Measurements from ENCODE around the gene TPI1. TPM values are rescaled to one million over a fixed set of nuclear protein-coding genes. Genes with fewer than 3 reads are reported as not detected.

Gene TPI1
- total RNA-seq, 1 donor from 2014 or later: 482 TPM

DNA sequence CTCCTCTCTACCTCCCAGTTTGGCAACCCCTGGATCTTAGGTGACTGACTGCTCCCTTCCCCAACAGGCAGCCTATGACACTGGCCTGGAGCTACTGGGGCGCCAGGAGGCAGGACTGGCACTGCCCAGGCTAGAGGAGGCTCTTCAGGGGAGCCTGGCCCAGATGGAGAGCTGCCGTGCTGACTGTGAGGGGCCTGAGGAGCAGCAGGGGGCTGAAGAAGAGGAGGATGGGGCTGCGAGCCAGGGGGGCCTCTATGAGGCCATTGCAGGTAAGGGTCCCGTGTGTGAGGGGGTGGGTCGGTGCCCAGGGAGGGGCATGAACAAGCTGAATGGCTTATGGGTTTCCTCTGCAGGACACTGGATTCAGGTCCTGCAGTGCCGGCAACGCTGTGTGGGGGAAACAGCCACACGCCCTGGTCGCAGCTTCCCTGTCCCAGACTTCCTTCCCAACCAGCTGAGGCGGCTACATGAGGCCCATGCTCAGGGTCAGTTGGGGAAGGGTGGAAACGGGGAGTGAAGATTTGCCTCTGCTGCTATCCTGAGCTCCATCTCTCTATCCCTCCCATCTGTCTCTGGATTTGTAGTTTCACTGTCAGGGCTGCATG lies 36.9 kb upstream of the TPI1 start:
- Histone ChIP-seq H3K4me3 (peak overlapping the region in 1 of 2 donors; percentile 74), H3K4me1 (peaks cover 0 to 11% of the 10 kb centered on the region in 2 donors), H3K36me3 (peaks cover 10 to 30% of the 10 kb centered on the region in 2 donors), H3K9me3 (no peaks in the 10 kb centered on the region), H3K27ac (peak overlapping the region; percentile 90), H3K27me3 (no peaks in the 10 kb centered on the region)
- intact Hi-C loops (cut with DNase I): no loop called here
- peak in 1 of 2 donors; percentile 2 for DNase-seq (ENCODE audit: low spot score in 2 of 2)
- no peak for TF ChIP-seq CTCF (IDR thresholded peaks at IDR 0.05)

- TF ChIP-seq CTCF (IDR thresholded peaks at IDR 0.05): no peak
- Histone ChIP-seq H3K27ac (peak overlapping the region in 1 of 2 donors; percentile 11), H3K9me3 (no peaks in the 10 kb centered on the region), H3K4me3 (no peak overlapping the region), H3K27me3 (no peaks in the 10 kb centered on the region), H3K4me1 (peaks cover 0 to 10% of the 10 kb centered on the region in 2 donors), H3K36me3 (peaks cover 10 to 30% of the 10 kb centered on the region in 2 donors)
- intact Hi-C loops (cut with DNase I): no loop called here
- DNase-seq (ENCODE audit: low spot score in 2 of 2): no peak
These were observed 36.3 kb upstream of the TPI1 start for GRCh38 chr12:6830999-6831398.

DNA sequence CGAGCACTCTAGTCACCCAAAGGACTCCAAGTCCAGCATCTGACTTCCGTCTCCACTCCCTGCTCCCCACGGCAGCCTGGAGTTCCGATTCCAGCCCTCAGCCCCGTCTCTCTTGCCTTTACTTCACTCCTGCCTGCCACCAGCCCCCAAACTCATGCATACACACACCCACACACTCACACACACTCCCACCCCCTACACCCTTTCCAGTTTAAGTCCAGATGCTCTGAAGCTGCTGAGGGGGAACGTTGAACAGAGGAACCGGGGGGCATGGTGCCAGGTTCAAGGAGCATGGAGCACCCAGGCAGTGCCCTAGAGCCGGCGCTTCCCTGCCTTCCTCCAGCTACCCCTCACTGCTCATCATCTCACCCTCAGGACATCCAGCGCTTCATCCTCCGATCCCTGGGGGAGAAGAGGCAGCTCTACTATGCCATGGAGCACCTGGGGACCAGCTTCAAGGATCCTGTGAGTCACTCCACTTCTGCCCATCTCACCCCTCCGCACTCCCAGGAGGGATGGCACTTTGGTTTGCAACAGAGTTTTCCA lies 35.8 kb upstream of the TPI1 start:
- no peak for TF ChIP-seq CTCF (IDR thresholded peaks at IDR 0.05)

GRCh38 chr12:6832125-6832524 lies 35.2 kb upstream of the TPI1 start:
- intact Hi-C loops (cut with DNase I): no loop called here
- Histone ChIP-seq H3K27ac (no peak overlapping the region), H3K9me3 (no peaks in the 10 kb centered on the region), H3K4me3 (no peak overlapping the region), H3K4me1 (peaks cover 0 to 7% of the 10 kb centered on the region in 2 donors), H3K36me3 (peaks cover 15 to 35% of the 10 kb centered on the region in 2 donors), H3K27me3 (no peaks in the 10 kb centered on the region)
- TF ChIP-seq CTCF (IDR thresholded peaks at IDR 0.05): no peak
- no peak for DNase-seq (ENCODE audit: low spot score in 2 of 2)

More for the DNA sequence above, 35.8 kb upstream of the TPI1 start:
- Histone ChIP-seq H3K9me3 (no peaks in the 10 kb centered on the region), H3K27me3 (no peaks in the 10 kb centered on the region), H3K4me3 (no peak overlapping the region), H3K27ac (no peak overlapping the region), H3K36me3 (peaks cover 11 to 30% of the 10 kb centered on the region in 2 donors), H3K4me1 (peaks cover 0 to 10% of the 10 kb centered on the region in 2 donors)
- intact Hi-C loops (cut with DNase I): no loop called here
- no peak for DNase-seq (ENCODE audit: low spot score in 2 of 2)

DNA sequence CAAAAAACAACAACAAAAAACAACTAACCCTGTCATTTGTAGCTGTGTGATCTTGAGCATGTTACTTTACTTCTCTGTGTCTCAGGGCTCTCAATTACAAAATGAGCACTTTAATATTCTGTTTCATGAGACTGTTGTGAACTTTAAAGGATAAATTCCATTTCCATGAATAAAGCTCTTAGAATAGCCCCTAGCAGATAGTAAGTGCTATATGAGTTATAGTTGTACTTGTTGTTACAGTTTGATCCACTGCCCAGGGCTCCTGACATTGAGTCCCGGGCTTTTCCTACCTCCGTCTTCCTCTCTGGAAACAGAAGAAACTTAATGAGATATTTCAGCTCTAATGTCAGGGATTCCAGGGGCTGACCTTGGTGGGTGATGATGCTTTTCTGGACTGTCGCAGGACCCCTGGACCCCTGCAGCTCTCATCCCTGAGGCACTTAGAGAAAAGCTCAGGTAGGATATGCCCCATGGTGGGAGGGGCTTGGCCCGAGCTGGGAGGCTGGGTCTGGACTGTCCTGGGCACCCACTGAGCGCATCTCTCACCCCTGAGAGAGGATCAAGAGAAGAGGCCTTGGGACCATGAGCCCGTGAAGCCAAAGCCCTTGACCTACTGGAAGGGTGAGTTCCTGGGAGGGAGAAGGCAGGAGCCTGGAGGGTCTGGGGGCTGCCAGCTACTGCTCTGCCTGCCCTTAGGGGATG lies 34.0 kb upstream of the TPI1 start:
- no peak for DNase-seq (ENCODE audit: low spot score in 2 of 2)
- Histone ChIP-seq H3K27ac (no peak overlapping the region), H3K9me3 (no peaks in the 10 kb centered on the region), H3K4me1 (no peaks in the 10 kb centered on the region), H3K27me3 (no peaks in the 10 kb centered on the region), H3K4me3 (no peak overlapping the region), H3K36me3 (peaks cover 25 to 47% of the 10 kb centered on the region in 2 donors)
- no peak for TF ChIP-seq CTCF (IDR thresholded peaks at IDR 0.05)
- intact Hi-C loops (cut with DNase I): no loop called here
